GM18499 (cell line): Measurements from ENCODE around the gene LENG9.
"Not testable (repeated sequence)": the region's sequence is repeated elsewhere in the genome, so short reads cannot be mapped to it uniquely, and the experiment has no call there.

Source experiments
- ATAC-seq: cut with Tn5 transposase; IDR thresholded peaks from one replicate; pipeline ENCODE4 v1.9.1; 2021; ENCODE audit warnings: moderate number of reproducible peaks; ENCODE audit not compliant: insufficient read depth, unreplicated experiment

The LENG9 gene

DNA sequence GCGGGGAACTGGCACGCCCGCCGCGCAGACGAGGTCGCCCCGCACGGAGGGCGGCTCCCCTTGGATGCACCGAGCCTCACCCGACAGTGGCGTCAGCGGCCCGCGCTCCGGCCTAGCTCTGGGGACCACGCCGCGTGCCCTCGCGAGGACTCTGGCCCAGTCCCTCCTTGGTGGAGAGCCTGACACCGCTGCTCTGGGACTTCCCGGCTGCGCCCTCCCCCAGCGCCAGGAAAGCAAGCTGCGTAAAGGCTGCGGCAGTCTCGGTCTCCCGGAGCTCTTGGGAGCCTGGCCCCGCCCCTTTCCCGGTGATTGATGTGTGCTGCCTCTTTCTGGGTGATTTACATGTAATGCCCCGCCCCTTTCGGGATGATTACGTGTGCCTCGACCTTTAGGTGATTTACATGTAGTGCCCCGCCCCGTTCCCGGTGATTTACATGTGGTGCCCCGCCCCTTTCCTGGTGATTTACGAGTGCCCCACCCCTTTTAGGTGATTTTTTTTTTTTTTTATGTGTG, at the start of gene LENG9:
Gene LENG9 (minus strand): TSS at position 248 of the 513 bp plus-strand sequence. CDS start 252 bp downstream, outside the sequence.
- ATAC-seq = peak; percentile 45

DNA sequence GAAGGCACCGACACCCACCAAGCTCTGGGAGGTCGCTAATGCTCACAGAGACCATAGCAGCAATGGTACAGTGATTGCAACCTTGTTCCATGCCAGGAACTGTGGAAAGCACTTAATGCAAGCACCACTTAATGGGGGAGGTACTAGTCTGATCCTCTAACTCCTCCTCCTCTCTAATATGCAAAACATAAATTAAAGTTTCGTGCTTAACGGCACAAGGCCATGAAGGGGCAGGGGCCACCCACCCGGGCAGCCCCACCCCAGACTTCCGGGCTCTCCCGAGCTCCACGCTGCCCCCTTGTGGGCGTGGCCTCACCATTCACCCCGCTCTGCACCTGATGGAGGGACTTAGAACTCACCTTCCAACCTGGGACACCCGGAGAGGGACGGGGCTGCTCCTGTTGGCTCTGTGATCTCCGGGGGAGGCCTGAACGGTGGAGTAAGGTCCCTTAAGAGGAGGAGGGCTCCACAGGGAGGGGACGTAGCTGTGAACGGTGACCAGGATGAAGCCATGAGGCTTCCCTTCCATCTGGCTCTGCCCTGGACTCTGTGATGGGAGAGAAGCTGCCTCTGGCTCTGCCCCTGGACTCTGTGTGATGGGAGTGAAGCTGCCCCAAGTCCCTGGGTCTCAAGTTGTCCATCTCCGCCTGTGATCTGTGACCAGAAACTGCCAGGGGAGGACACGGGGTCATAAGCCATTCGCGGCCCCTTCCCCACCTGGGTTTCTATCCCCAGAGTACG, 45.8 kb upstream of the LENG9 start:
- not testable (repeated sequence) for ATAC-seq

DNA sequence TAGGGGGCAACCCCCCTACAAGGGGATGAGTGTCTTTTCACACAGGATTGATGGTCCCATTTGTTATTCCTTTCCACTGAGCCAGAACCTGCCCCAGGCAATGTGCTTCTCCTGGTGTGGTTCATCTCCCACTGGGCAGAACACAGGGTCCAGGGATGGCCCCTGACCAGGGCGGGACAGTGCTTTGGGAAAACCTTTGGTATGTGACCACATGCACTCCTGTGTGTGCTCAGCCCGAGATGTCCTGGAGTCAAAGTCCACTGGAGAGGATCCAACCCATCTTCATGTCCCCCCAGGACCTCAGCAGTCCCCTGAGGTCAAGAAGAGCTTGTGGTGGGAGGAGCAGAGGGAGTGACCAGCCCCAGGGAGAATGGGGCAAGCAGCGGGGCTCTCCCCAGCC, 44.9 kb upstream of the LENG9 start:
- ATAC-seq = not testable (repeated sequence)

DNA sequence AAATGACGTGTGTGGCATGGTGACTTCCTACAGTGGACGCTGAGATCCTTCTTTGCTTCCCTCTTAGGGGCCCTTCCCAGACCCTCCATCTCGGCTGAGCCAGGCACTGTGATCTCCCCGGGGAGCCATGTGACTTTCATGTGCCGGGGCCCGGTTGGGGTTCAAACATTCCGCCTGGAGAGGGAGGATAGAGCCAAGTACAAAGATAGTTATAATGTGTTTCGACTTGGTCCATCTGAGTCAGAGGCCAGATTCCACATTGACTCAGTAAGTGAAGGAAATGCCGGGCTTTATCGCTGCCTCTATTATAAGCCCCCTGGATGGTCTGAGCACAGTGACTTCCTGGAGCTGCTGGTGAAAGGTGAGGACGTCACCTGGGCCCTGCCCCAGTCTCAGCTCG, 44.2 kb upstream of the LENG9 start:
- ATAC-seq = no peak

DNA sequence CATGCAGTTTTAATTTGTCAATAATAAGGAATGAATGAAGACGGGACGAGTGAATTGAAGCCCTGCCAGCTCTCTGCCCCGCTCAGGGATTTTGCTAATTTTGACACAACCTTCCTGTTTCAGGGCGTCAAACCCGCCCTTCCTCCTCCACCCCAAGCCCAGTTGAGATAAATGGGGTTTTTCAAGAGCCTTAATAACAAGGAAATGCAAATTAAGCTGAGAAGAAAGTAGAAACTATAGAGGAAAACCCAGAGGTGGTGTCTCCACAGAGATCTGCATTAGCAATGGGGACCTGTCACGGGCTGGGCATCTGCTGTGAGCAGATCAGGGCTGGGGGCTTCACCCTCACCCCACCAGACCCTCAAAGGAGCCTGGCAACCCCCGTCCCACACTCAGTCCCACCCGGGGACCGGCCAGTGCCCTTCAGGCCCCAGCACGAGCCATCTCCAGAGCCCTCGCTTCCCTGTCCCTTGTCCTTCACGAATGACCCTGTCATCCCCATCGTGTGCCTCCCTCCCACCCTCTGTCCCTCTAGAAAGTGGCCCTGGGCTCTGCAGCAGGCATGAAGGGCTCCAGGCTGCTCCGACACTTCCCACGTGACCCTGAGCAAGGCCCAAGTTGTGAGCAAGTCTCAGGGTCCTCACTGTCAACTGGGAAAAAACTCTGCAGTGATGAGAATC, 43.6 kb upstream of the LENG9 start:
- ATAC-seq = not testable (repeated sequence)

DNA sequence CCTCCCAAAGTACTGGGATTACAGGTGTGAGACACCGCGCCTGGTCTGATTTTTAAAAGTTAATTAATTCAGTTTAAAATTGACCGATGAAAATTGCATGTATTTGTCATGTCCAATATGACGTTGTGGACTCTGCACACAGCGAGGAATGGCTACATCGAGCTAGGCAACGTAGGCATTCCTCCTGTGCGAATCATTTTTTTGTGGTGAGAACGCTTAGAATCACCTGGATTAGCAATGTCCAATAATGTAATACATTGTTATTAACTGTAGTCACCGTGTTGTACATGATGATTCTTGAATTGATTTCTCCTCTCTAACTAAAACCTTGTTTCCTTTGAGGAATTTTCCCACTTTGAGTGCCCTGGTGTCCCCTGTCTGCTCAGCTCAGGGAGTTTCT, 42.5 kb upstream of the LENG9 start:
- no peak for ATAC-seq

DNA sequence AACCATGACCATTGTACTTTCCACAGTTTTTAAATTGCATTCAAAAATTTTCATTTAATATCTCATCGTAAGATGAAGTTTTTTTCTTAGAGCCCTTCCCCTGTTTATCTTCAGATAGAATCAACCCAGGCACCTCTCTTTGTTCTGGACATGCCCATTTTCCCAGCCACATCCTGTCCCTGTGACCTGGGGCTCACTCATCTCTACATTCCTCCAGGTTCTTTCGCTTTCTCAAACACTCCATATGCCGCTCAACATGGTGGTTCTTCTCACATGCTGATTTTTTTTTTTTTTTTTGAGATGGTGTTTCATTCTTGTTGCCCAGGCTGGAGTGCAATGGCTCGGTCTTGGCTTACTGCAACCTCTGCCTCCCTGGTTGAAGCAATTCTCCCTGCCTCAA, 42.0 kb upstream of the LENG9 start:
- ATAC-seq = not testable (repeated sequence)

DNA sequence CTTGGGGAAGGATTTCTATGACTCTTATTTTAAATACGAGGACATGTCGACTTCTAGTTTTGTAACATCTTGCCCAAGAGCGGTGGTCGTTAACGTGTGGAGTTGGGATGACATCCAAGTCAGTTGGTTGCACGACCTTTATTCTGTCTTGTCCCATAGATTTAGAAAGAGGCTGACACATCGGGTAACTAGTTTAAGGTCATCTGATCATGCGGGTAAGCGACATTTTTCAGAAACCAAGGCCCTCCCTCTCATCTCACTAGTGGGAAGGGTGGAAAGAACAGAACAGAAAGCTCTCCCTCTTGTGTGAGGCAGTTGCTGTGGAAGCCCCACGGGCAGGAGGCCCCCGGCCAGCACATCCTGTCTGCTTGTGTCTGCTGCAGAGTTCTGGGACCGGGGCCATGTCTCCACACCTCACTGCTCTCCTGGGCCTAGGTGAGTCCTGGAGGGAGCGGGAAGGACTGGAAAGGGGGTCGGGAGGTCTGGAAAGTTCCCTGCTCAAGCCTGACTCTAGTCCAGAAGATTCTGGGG, 39.0 kb upstream of the LENG9 start, which contains the start of gene LAIR2:
Gene LAIR2 (plus strand): TSS at position 314 of the 531 bp plus-strand sequence. CDS start 88 bp downstream, at position 402.
- no peak for ATAC-seq

DNA sequence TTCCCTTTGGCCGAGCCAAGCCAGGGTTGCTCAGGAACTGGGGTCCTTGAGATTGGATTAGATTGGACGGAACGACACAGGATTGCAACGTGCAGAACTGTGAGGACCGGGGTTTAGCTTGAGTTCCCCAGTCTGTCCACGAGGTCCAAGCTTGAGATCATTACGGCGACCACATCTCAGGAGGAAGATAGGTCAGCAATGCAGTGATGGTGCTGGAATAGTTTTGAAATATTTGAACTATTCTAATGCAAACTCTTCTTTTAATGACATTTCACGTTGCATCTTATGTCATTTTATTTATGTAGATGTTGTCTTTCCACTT, 34.8 kb upstream of the LENG9 start:
- ATAC-seq = not testable (repeated sequence)

DNA sequence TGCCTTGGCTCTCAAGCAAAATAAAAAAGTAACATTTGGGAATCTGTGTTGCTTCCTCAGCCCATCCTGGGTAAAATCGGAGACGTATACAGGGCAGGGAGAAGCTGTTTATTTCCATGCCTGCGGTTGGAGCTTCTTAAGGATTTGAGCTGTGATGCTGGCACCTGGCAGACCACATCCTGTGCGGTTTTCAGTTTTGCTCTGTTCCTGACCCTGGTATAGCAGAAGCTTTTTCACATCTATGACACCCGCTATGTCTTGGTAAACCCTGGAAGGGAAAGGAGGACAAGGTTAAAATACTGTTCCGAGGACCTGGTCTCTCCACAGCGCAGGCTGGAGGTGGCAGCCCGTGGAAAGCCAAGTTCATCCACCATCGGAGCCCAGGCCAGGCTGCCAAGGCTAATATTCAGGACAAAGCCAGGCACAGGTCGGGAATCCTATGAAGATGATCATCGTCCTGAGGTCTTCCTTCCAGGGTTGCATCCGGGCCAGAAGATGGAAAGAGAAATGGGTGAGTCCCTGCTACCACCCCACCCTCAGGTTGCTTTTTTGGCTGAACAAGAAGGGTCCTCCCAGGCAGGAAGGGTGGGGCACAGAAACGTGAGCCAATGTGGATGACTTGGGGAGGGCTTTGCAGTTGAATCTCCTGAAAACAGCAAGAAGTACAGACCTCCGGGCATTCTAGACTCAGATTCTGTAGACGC, 34.3 kb upstream of the LENG9 start:
- ATAC-seq = not testable (repeated sequence)

DNA sequence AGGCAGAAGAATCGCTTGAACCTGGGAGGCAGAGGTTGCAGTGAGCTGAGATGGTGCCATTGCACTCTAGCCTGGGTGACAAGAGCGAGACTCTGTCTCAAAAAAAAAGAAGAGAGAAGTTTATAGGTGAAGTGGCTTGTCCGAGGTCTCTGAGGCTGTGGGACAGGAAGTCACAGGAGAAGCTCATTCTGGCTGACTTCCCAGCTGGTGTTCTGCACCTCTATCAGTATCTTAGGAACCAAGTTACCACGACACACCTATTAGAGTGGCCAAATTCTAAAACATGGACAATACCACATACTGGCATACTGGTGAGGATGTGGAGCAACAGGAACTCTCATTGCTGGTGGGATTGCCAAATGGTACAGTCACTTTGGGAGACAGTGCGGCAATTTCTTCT, 31.7 kb upstream of the LENG9 start:
- ATAC-seq = not testable (repeated sequence)

DNA sequence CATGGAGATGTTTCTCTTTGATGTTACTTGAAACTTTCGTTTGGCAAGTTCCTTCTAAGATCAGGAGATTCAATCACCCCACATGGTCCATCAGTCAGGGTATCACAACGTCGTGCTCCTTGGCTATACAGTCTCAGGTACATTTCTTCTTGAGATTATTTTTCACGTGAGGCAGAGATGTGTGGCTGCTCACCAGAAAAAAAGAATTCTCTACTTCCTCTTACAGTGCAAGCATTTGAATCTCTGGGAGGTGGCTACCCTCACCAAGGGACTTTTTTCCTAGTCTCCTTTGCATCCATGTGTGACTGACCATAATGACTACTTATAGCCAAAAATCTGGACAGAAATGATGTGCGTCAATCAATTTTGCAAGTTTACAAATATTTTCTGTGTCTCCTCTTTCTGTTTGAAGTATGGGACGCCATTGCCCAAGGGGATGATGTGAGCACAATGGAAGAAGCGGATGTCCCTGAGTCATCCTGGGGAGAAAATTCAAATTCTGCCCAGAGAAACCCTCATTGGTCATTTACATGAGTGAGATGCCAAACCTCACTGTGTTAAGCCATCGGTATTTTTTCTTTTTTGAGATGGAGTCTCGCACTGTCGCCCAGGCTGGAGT, 30.5 kb upstream of the LENG9 start:
- ATAC-seq = no peak

DNA sequence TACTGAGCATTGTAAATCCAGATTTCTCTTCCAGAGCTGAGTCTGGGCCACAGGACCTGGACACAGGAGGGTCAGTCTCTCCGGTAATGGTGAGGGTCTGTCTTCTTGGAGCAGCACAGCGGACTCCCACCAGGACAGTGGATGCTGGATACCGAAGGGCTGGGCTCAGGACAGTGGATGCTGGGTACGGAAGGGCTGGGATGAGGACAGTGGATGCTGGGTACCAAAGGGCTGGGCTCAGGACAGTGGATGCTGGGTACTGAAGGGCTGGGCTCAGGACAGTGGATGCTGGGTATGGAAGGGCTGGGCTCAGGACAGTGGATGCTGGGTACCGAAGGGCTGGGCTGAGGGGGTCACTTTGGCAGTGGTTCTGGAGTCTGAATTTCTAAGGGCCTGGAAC, 29.5 kb upstream of the LENG9 start:
- not testable (repeated sequence) for ATAC-seq

DNA sequence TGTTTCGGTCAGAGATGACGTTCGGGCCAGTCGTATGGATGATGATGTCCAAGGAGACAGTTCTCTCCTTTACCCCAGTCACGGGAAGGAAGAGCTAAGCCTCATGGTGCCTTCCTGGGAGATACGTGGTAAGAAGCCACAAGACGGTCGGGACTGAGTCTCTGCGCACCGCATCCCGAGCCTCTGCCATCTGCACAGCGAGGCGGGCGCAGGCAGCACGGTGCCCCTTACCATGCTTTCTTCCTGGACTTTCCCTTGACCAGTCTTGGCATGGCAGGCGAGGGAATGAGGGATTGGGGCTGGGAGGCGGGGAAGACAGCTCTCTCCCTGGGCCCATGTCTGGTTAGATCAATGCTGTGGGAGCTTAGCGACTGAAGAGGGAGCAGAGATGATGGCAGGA, 29.0 kb upstream of the LENG9 start:
- no peak for ATAC-seq

DNA sequence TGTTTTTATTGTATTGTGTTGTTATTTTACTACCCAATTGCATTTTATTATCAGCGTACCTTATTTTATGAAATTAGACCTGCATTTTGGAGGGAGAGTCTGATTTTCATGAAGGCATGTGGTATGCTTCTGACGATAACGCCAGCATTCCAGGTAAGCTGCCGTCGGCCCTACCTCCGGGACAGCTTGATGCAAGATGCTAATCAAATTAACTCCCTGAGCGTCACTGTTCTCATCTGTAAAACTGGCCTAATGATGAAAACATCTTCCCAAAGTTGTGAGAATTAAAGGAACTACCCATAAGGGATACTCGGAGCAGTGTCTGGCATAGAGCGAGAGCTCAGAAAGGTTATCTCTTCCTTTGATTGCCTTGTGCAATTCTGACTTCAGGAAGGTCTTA, 26.2 kb upstream of the LENG9 start:
- no peak for ATAC-seq

DNA sequence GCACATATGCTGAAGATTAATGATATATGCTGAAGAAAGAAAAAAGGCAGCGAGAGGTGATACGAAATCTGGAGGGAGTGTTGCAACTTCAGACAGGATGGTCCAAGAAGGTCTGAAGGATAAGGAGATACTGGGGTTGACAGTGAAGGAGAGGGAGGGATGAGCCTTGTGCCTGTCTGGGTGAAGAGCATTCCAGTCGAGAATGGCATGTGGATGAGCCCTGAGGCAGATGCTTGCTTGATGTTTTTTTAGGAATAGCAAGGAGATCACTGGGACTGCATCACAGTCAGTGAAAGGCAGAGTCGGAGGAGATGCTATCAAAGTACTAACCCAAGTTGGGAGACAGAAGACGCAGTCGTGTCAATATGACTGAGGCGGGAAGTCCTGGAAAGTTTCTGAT, 25.8 kb upstream of the LENG9 start:
- ATAC-seq = no peak

DNA sequence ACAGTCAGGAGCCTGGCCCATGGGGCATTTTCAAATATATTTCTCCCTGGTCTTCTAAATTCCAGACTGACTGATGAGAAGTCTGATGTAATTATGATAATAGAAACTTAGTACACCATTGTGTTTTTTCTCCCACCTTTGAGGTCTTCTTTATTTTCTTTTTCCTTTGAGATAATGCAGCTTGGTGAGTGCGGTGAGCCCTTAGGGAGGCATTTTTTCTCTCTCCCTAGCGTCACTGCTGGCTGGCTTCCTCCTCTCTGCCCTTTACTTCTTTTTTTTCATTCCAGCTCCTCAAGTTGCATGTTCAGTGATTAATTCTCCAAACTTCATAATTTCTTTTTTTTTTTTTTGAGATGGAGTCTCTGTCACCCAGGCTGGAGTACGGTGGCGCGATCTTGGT, 22.3 kb upstream of the LENG9 start:
- no peak for ATAC-seq

DNA sequence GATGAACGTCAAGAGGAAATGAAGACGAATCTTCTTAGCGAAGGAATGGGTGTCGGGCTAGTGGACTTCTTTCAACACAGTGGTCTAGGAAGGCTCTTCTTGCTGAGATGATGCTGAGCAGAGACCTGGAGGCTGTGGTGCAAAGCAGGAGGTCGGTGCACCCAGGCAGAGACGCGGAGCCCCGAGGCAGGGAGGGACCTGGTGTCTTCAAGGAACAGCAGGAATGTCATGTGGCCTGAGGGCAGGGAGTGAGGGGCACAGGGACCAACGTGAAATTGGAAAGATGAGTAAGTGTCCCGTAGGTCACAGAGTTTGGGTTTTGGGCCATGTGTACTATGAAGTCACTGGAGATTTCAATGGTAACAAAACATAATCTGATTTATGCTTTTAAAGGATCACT, 20.9 kb upstream of the LENG9 start:
- ATAC-seq = no peak

DNA sequence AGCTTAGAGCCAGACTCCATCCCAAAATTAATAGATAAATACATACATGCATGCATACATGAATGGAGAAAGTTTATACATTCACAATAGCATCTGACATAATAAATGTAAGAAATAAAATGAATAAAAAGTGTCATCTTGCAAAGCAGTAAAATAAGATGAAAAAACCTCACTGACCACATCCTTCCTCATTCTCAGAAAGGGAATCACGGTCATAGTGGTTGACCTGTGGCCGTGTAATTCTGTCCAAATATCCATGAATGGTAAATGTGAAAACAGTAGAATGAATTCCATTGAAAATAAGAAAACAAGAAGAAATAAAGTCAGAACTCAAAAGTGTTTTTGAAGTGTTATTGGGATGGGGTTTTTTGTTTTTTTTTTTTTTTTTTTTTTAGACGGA, 19.3 kb upstream of the LENG9 start:
- no peak for ATAC-seq

DNA sequence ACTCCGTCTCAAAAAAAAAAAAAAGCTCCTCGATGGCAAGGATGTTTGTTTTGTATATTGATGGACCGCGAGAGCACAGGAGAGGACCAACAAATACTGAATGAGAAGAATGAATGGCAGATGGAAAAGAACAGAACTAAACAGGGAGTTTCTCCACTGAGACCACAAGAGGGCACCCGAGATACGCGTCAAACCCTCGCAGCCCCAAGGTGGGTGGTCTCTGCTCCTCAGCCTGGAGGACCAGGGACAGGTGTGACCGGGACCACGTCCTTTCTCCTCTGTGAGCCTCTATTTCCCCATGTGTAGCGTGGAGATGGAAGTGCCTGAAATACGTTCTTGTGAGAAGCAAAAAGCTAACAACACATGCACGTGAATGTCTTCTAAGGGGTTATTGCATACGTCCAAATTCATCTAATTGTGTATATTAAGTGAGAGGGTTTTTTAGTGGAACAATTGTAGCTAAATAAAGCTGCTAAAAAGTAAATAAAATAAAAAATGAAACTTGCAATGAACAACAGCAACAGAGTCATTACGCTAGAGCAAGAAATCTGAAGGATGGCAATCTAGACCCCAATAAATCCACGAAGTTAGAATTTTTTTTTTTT, 17.9 kb upstream of the LENG9 start:
- no peak for ATAC-seq
